ENCODE data around the gene DGKD.
A peak's percentile ranks its signal among the peaks of the same experiment; 100 is the strongest.

The DGKD gene

DNA sequence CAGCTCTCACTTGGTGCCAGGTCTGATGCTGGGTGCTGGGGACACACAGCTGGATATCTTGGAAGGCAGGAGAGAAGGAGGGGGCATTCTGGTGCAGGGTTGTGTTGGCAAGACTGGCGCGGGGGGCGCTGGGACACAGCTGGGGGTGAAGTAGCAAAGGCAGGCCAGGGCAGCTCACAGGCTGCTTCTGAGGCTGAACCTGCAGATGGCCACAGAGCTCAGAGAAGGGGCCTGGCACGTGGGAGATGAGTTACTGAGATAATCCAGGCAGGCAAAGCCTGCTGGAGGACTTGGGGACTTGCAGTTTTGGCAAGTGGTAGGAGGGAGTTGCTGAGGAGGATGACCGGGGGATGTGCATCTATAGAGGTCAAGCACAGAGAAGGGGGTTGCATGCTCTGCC lies 16.2 kb upstream of the DGKD start:
- DNase-seq = no peak

DNA sequence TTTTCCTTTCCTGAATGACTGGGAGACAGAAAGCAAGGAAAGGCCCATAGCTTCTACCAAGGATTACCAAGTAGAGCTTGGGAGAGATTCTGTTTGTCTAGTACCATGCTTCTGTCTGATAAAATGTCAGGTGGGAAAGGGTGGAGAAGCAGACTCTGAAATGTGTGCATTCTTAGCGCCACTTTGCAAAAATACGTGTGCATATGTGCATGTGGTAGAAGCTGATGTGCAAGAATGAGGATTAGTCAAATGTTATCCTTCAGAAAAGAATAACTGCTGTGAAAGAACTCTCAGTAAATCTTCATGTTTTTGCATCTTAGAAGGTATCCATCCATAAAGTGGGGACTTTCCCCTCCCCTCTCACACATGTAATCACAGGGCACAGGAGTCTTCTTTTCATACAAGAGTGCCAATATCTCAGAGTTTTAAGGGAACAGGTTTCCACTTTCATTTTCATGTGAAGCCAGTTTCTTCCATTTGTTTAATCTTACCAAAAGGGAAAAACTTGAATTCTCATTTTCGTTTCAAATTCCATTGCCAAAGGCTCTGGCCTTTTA lies 15.4 kb upstream of the DGKD start:
- DNase-seq = no peak

DNA sequence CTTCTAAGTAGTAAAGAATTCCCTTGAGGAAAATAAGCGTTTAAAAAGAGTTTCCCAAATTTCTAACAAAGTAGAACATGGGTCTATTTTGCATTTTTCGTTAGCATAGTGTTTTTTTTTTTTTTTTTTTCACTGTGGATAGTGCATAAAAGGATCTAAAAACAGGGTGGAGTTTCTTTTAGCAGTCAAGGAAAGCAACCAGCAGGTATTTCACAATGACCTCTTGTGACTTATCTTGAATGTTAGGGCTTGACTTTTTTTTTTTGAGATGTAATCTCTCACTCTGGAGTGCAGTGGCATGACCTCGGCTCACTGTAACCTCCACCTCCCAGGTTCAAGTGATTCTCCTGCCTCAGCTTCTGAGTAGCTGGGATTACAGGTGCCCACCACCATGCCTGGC lies 14.9 kb upstream of the DGKD start:
- DNase-seq = no peak

DNA sequence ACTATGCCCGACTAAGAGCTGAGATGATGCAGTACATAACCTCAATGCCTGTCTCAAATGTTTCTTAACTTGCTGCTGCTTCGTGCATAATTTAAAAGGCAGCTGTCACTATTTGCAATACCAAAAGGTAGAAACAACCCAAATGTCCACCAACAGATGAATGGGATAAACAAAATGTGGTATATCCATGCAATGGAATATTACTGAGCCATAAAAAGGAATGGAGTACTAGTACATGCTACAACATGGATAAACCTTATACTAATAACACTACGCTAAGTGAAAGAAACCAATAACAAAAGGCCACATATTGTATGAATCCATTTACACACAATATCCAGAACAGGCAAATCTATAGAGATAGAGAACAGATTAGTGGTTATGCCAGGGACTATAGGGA lies 13.0 kb upstream of the DGKD start:
- no peak for DNase-seq

DNA sequence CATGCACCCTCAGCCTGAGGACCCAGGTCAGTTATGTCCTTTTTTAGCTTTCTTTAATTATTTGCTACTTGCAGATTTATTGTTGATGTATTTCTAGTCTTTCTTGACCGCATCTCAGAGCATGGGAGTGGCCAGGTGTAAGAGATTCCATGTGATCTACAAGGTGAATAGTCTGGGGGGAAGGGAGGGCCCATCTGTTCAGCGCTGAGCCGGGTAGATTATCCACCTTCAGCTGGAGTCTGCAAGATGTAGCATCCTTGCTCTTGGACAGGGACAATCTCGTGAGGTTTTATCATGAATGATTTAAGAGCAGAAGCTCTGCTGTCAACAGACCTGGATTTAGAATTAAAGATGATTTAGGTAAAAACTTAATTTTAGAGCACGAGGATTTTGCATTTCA lies 12.0 kb upstream of the DGKD start:
- DNase-seq = no peak

DNA sequence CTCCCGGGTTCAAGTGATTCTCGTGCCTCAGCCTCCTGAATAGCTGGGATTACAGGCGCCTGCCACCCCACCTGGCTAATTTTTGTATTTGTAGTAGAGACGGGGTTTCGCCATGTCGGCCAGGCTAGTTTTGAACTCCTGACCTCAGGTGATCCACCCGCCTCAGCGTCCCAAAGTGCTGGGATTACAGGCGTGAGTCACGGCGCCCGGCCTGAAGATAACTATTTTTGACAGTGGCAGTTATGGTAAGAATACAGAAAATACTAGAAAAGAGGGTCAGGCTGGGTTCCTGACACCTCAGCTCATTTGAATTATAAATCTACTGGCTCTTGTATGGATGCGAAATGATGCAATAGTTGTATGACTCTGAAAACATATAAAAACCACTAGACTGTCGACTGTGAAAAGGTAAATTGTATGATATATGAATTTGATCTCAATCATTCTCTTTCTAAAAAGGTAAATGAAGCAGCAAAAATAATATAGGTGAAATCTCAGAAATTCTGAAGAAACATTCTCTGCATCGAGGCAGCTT lies 11.1 kb upstream of the DGKD start:
- DNase-seq = no peak

DNA sequence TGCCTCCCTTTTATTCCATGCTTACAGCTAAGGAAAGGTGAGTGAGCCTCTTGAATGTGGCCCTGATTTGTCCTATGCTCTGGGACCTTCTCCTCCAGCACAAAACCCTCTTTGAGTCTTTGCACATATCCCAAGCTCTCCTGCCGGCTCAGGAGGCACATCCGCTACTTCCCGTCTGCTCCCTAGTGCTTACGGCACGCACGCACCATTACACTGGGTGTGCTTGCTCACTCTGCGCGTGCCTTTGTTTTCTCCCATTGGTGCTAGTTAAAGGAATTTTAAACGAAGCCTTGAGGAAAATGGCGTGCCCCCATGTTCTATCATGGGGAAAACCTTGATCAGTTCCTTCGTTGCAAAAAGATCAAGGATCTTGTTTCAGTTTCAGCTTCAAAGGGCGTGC lies 7.9 kb upstream of the DGKD start:
- no peak for DNase-seq

DNA sequence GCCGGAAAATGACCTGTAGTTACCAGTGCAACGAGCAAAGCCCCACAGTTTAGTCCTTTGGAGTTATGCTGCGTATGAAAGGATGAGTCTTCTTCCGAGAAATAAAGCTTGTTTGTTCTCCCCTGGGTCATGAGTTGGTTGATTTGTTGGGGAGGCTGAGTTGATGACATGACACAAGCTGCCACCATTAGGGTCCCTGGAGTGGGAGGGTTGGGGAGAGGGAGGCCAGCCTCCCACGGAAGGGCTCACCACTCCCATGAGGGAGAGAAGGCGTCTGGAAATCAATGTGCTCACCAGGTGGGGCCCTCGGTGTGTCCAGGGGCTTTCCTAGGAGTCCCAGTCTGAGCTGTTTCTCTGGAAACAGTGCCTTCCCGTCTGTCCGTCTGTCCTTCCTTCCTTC lies 7.4 kb upstream of the DGKD start:
- no peak for DNase-seq

DNA sequence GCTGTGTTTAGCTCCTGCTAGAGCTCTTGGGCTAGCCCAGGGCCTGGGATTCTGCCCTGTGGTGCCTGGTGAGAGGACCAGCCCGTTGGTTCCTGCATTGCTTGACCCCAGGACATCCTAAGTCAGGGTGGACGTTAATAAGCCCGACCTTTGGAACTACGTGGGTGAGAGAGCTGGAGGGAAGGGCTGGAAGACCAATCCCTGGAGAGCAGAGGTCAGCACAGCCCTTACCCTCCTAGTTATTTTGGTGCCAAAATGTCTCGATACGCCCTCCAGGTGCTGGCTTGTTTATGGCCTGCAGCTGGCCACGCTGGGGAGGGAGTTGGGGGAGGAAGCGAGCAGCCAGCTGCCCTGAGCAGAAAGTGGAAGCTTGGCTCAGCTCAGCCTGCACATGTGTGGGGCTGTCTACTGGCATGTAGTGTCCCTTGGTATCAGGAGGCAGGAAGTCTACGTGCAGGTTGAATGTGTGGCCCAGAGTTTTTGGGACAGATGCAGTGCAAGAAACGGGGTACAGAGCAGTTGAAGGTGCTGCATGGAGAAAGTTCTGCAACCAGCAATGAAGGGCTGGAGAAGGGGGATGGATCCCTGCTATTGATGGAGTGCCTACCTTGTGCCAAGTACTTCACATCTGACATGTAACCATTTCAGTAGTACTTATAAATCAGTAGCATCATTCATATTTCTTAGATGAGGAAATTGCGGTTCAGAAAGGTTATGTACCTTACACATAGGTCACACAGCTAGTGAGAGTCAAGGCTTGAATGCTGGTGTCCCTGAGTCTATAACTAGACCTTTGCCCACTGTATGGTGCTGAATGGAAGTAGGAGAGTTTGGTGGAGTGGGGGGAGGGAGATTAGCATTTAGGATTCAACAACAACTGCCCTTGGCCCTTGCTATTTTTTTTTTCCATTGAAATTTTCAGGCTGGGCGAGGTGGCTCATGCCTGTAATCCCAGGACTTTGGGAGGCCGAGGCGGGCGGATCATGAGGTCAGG lies 5.0 kb upstream of the DGKD start:
- DNase-seq = peak in 1 of 2 experiments; percentile 40

DNA sequence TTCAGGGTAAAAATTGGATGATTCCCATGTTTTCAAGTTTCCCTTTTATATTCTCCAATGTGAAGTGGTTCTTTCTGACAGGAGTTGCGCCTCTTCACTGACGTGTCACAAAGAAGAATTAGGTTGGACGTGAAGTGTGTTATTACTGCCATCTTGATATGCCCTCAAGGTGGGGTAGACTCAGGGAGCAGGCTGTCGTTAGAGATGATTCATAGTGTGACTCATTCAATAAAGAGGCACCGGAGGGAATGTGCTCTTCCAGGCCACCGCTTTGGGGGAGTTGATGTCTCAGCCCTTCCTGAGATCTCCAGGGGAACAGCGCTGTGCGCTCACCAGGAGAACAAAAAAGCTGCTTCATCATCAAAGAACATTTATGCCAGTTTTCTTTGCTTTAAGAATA lies 3.6 kb upstream of the DGKD start:
- peak; percentile 11 to 46 for DNase-seq

DNA sequence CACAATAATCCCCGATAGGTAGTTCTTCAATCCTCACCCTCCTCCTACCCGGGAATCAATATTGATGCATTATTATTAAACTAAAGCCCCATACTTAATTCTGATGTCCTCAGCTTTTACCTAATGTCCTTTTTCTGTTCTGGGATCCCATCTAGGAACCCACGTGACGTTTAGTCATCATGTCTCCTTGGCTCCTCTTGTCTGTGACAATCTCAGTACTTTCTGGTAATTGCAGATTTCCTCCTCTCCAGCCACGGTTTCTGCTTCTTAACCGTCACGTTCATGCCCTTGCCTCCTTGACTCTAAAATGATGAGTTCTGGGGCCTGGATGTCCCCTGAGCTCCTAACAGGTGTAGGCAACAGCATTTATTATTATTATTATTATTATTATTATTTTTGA lies 2.9 kb upstream of the DGKD start:
- DNase-seq = no peak

DNA sequence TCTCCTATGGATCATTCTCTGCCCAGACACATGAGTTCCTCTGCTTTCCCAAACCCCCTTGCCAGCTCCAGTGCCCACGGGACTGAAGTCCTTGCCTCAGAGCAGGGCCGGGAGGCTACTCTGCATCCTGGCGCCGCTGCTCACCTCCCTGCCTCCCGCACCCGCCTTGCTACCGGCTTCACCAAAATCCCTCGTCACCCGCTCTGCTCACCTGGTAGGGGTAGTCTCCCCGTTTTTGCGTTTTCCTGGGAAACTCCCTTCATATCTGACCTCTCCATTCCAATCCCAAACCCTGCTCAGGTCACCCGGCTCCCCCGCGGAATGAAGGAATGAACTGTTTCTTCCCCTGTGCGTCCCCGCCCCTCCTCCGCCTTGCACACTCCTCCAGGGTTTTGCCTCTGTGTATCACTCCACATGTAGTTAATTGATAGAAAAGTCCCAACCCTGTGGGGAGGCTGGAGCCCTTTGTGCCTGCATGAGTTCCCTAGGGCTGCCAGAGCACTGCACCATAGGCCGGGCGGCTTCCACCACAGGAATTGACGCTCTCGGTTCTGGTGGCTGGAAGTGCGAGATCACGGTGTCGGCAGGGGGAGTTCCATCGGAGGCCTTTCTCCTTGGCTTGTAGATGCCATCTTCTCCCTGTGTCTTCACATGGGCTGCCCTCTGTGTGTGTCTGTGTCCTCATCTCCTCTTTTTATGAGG lies 2.0 kb upstream of the DGKD start:
- no peak for DNase-seq

DNA sequence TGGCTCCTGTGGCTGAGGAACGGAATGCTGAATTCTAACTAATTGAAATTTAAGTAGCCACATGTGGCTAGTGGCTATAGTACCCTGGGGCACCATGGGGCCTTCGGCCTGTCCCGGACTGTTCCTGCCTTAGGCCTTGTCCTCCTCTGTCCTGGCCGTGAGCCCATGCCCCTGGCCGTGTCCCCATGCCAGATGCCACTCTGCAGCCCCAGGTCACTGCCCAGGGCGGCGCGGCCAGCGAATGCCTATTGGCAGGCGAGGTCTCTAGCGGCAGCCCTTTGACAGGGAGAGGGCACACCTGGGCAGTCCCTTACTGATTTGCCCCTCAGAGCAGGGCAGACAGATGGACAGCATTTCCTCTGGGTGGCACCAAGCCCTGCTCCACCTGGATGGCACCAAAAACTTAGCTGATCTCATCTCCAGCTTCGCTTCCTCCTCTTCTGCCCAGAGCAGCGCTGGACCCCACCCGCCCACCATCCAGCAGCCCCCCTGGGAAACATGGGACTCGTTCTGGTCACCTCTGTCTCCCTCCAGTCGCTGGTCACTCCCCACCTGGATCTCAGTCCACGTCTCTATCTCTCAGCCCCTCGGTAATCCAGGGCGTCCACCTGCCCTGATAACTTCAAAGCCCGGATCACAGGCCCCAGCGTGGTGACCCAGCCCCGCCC lies 1.1 kb upstream of the DGKD start:
- no peak for DNase-seq

DNA sequence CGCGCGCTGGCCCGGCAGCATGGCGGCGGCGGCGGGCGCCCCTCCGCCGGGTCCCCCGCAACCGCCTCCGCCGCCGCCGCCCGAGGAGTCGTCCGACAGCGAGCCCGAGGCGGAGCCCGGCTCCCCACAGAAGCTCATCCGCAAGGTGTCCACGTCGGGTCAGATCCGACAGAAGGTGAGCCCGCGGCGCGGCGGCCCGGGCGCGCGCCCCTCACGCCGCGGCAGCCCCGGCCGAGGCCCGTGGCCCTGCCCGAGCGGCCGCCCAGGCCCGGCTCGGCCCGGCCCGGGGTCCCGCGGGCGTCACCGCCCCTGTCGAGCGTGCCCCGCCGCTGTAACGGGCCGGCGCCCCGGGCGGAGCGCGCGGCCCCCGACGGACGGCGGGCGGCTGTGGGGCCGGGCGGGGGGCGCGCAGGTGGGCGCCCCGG lies 218 bp downstream of the DGKD start:
- no peak for DNase-seq

DNA sequence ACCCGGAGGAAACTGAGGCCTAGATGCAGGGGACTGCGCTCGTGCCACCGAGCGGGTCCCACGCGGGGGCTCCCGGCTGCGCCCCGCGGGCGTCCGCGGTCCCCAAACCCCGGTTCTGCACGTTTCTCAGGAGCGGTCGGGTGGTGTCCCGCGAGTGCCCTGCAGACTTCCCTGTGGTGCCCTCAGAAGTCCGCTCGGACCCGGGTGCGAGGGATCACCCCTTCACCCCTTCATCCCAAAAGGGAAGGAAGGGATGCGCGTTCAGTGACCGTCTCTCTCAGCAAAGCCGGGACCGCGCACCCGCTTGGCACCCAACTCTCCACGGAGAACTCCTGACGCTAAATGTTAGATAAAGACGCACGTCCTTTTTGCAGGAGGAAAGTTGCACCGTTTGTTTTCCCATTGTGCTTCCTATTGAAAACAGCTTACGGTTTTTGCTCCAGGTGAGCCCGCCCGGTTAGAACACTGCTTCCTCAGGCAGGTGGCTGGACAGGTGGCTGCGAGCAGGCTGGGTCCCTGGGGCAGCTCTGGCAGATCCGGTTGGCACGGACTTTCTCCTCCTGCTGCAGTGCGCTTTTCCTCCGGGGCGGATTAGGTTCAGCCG lies 779 bp downstream of the DGKD start:
- DNase-seq = peak; percentile 49 to 61

DNA sequence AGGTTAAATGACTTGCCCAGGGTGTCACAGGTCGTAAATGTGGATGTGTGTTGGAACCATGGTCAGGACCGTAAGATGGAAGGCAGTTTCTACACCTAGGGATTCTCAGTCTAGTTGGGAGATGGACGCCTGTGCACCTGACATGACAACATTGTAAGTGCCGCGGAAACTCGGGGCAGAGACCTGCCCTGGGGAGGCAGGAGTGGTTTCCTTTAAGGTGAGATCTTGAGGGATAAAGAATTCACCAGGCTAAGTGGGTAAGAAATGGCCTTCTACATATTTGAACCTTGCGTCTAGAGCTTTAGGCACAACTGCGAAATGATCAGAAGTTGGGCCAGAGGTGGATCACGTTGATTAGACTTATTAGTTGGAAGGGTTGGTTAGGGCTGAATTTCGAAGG lies 1.6 kb downstream of the DGKD start:
- no peak for DNase-seq

DNA sequence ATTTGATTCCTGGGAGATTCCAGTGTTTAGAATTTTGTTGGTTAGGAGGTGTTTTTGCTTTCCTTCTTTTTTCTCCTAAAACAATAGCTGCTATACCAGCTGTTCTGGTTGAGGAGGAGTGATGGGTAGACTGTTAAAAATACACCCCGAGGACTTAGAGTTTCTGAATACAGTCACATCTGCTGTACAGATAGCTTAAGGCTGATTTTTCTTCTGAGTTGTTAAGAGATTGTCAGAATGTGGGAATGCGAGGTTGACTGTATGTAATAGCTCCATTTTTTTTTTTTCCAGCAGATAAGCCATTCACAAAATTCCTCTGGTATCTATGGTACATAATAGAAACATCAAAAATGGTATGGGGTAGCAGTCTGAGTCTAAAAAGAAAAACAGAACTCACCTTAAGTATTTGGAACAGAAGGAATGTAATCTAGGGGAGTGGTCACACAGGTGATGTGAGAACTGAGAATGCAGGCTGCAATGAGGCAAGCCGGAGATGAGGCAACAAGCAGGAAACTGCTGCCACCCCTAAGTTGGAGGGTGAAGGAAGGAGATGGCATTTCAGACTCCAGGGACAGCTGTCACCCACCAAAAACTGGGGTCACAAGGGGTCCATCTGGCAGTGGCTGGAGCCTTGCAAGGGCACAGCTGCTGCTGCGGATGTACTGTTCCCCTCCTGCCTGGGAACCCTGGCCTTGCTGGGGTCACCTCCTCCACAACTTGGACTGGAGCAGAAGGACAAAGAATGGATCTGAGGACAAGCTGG lies 2.4 kb downstream of the DGKD start:
- no peak for DNase-seq

DNA sequence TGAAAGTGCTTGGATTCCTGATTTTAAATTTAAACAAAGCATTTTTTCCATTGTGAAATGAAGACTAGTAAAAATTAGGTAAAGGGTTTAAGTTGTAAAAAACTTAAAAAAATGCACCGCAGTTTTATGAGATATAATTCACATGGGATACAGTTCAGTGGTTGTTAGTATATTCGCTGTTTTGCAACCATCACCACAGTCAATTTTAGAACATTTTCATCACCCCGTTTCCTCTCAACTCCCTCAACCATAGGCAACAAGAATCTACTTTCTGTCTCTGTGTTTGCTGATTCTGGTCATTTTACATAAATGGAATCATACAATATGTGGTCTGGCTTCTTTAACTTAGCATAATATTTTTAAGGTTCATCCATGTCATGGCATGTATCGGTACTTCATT lies 4.0 kb downstream of the DGKD start:
- no peak for DNase-seq

DNA sequence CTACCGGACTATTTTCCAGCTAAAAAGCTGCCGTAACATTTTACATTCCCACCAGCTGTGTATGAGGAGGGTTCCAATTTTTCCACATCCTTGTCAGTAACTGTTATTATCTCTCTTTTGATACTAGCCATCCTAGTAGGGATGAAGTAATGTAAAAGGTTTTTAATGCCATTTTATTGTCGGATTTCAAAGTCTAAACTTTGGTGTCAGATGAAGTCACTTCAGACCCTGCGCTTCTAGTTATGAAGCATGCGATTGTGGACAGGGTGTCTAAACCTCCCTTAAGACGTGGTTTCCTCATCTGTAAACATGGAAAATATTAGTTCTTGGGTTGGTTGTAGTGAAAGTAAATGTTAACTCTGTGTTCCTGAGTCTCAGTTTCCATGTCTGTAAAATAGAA lies 4.7 kb downstream of the DGKD start:
- no peak for DNase-seq

DNA sequence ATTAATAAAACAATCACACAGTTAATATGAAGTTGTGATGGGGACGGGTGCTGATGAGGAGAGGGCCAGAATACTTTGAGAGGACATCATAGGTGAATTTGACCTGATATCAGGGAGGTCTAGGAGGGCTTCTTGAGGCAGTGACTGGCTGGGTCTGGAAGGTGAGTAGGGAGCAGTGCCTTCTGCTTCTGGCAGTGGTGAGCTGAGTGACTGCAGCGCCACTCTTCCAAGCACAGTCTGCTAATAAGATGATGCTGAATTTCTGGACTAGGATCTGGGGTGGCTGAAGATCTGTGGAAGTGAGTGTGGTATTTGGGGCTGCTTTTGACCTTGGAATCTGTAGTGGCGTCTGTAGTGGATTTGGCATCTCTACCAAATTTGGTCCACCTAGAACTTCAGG lies 5.5 kb downstream of the DGKD start:
- no peak for DNase-seq

DNA sequence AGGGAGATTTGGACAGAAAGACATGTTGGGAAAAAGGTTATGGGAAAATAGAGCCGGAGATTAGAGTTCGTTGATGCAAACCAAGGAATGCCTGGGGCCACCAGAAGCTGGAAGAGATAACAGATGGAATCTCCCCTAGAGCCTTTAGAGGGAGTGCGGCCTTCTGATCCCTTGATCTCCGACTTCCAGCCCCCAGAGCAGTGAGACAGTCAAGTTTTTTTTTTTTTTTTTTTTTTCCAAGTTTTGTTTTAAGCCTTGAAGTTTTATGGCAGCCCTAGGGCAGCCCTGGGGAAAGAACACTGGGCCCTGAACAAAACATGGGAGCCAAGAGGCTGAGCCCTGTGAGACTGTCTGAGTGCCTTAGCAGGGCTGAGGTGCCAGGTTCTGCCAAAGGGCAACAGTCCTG lies 6.5 kb downstream of the DGKD start:
- DNase-seq = no peak

DNA sequence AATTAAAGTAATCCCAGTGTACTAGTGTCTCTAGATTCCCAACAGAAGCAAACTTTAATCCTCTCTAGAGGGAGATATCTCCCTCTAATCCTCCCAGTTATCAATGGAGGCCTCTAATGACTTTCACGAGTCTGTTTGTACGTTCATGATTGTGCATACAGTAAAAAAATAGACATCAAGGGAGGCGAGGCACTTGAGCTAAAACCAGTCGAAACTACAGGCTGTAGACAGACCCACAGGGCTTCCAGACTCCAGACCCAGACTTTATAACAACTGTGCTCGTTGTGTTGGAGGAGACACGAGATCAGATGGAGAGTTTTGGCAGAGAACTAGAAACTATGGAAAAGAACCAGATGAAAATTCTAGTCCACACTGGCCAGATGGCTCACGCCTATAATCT lies 7.0 kb downstream of the DGKD start:
- DNase-seq = no peak

Data from NCI-H2081 (cell line).